HL-60 (cell line): ENCODE results near the gene AGTRAP.

Experiments
- CTCF ChIP-seq: IDR thresholded peaks from one replicate; pipeline ENCODE4 v1.5.1; 2011; ENCODE audit warnings: low read length, control low read depth, inconsistent platforms; ENCODE audit not compliant: insufficient read depth
- POLR2AphosphoS5 ChIP-seq: IDR thresholded peaks from 2 replicates; pipeline ENCODE4 v1.6.1; 2012; ENCODE audit warnings: low read depth

GRCh38 chr1:11695861-11696260 is 40.1 kb upstream of the AGTRAP start:
- TF ChIP-seq POLR2AphosphoS5 (no peak), CTCF (no peak)
